IMR-90 (cell line): ENCODE measurements around the gene ICAM2. TPM values are rescaled to one million over a fixed set of nuclear protein-coding genes. Genes with fewer than 3 reads are reported as not detected.

Source experiments
- ATAC-seq: fragments of 200-7000 bp; cut with Tn5 transposase; 2 replicates; pipeline ENCODE4 v1.9.1; 2020; ENCODE audit warnings: low read depth, mild to moderate bottlenecking, moderate library complexity
- BruUV-seq: library from RNA; stranded (reverse); fragments of 400-500 nt; replicated peaks from 2 replicates; lab custom pipeline; 2021; lab: Mats Ljungman, UMichigan
- CTCF ChIA-PET: fragments of 300-600 bp; formaldehyde crosslinking; extraction: SDS; loops from one replicate; lab custom pipeline; 2021; ENCODE audit warnings: antibody characterized with exemption; lab: Yijun Ruan, JAX
- POLR2A ChIA-PET: fragments of 300-600 bp; sonication (Branson Sonifier 250); formaldehyde crosslinking; loops from one replicate; lab custom pipeline; 2022; ENCODE audit warnings: antibody characterized with exemption; ENCODE audit not compliant: unreplicated experiment; lab: Charles Lee
- DNase-seq: peaks from one replicate; pipeline ENCODE4 v3.0.0; 2013
- H2AFZ ChIP-seq: replicated peaks from 2 replicates; pipeline ENCODE3; 2013; ENCODE audit warnings: low read length, mild to moderate bottlenecking; ENCODE audit not compliant: poor library complexity
- H2AK5ac ChIP-seq: 2 replicates; pipeline ENCODE4 v1.6.1; 2013; ENCODE audit warnings: low read depth, low read length, inconsistent platforms
- H2AK9ac ChIP-seq: replicated peaks from 2 replicates; pipeline ENCODE3; 2013; ENCODE audit warnings: mild to moderate bottlenecking, low read depth, low read length, moderate library complexity; ENCODE audit not compliant: poor library complexity
- H2BK120ac ChIP-seq: 2 replicates; pipeline ENCODE4 v1.6.1; 2013; ENCODE audit warnings: low read depth, low read length, inconsistent platforms
- H2BK15ac ChIP-seq: 3 replicates; pipeline ENCODE4 v1.6.1; 2013; ENCODE audit warnings: low read depth, low read length, inconsistent platforms
- H2BK20ac ChIP-seq: 2 replicates; pipeline ENCODE4 v1.6.1; 2013; ENCODE audit warnings: low read depth, mild to moderate bottlenecking, inconsistent platforms, low read length, moderate library complexity
- H2BK5ac ChIP-seq: 2 replicates; pipeline ENCODE4 v1.6.1; 2013; ENCODE audit warnings: mild to moderate bottlenecking, low read depth, low read length, inconsistent platforms; ENCODE audit not compliant: poor library complexity, severe bottlenecking
- H3K14ac ChIP-seq: replicated peaks from 2 replicates; pipeline ENCODE4 v1.6.1; 2013; ENCODE audit warnings: low read depth, low read length, inconsistent platforms
- H3K18ac ChIP-seq: 2 replicates; pipeline ENCODE4 v1.6.1; 2013; ENCODE audit warnings: low read depth, low read length, control low read depth
- H3K23ac ChIP-seq: 2 replicates; pipeline ENCODE4 v1.6.1; 2013; ENCODE audit warnings: low read depth, low read length, inconsistent platforms
- H3K27ac ChIP-seq: 2 replicates; pipeline ENCODE4 v1.5.1; 2013; ENCODE audit warnings: mild to moderate bottlenecking, control low read depth, low read length; ENCODE audit not compliant: insufficient read depth
- H3K27me3 ChIP-seq: 2 replicates; pipeline ENCODE4 v1.6.1; 2013; ENCODE audit warnings: low read length; ENCODE audit not compliant: control insufficient read depth, insufficient read depth
- H3K36me3 ChIP-seq: 2 replicates; pipeline ENCODE4 v1.6.1; 2013; ENCODE audit warnings: low read length, mixed read lengths; ENCODE audit not compliant: control insufficient read depth, insufficient read depth
- H3K4ac ChIP-seq: 2 replicates; pipeline ENCODE4 v1.6.1; 2013; ENCODE audit warnings: low read depth, low read length, inconsistent platforms
- H3K4me1 ChIP-seq: 2 replicates; pipeline ENCODE4 v1.6.1; 2013; ENCODE audit warnings: low read length, mixed read lengths; ENCODE audit not compliant: control insufficient read depth, insufficient read depth
- H3K4me2 ChIP-seq: 2 replicates; pipeline ENCODE4 v1.6.1; 2013; ENCODE audit warnings: low read depth, mild to moderate bottlenecking, control low read depth, low read length, moderate library complexity
- H3K4me3 ChIP-seq: 2 replicates; pipeline ENCODE4 v1.5.1; 2013; ENCODE audit warnings: low read depth, mild to moderate bottlenecking, control low read depth, low read length, moderate library complexity; ENCODE audit not compliant: insufficient read depth
- H3K56ac ChIP-seq: 2 replicates; pipeline ENCODE4 v1.6.1; 2013; ENCODE audit warnings: low read length, inconsistent platforms; ENCODE audit not compliant: insufficient read depth; ENCODE audit errors: extremely low read depth
- H3K79me1 ChIP-seq, 2 experiments: 2 replicates each; pipeline ENCODE4 v1.6.1; 2013; ENCODE audit warnings: low read length in 2 of 2, inconsistent platforms in 1 of 2, low read depth in 1 of 2
- H3K9ac ChIP-seq: 2 replicates; pipeline ENCODE4 v1.6.1; 2013; ENCODE audit warnings: low read depth, low read length, control low read depth
- H3K9me1 ChIP-seq: 2 replicates; pipeline ENCODE4 v1.6.1; 2013; ENCODE audit warnings: low read length, inconsistent platforms; ENCODE audit not compliant: insufficient read depth
- H3K9me3 ChIP-seq: 2 replicates; pipeline ENCODE4 v1.6.1; 2013; ENCODE audit warnings: low read length; ENCODE audit not compliant: control insufficient read depth, insufficient read depth
- H4K20me1 ChIP-seq: 2 replicates; pipeline ENCODE4 v1.6.1; 2013; ENCODE audit warnings: low read length, inconsistent platforms; ENCODE audit not compliant: insufficient read depth
- H4K5ac ChIP-seq: 2 replicates; pipeline ENCODE4 v1.6.1; 2013; ENCODE audit warnings: mild to moderate bottlenecking, low read depth, low read length, control low read depth
- H4K8ac ChIP-seq, 2 experiments: 2 replicates each; pipeline ENCODE4 v1.6.1; 2013; ENCODE audit warnings: low read depth in 2 of 2, low read length in 2 of 2, control low read depth in 1 of 2, inconsistent platforms in 1 of 2
- H4K91ac ChIP-seq: 2 replicates; pipeline ENCODE4 v1.6.1; 2013; ENCODE audit warnings: low read depth, low read length, inconsistent platforms; ENCODE audit not compliant: insufficient read depth
- CHD1 ChIP-seq: IDR thresholded peaks from 2 replicates; pipeline ENCODE4 v1.6.1; 2012; ENCODE audit warnings: low read depth, low read length, improper control_type of control experiment
- FOS ChIP-seq: fragments of 150-350 bp; IDR thresholded peaks from 2 replicates; pipeline ENCODE4 v1.6.1; 2016; ENCODE audit warnings: low read depth, low read length
- MAFK ChIP-seq: IDR thresholded peaks from 2 replicates; pipeline ENCODE4 v1.6.1; 2012; ENCODE audit warnings: low read depth, low read length, improper control_type of control experiment
- MAZ ChIP-seq: IDR thresholded peaks from 2 replicates; pipeline ENCODE4 v1.6.1; 2012; ENCODE audit warnings: low read depth, mild to moderate bottlenecking, low read length, improper control_type of control experiment, moderate library complexity, borderline replicate concordance
- MXI1 ChIP-seq: IDR thresholded peaks from 2 replicates; pipeline ENCODE4 v1.6.1; 2012; ENCODE audit warnings: low read depth, mild to moderate bottlenecking, low read length, moderate library complexity, borderline replicate concordance
- NFE2L2 ChIP-seq: fragments of 150-350 bp; IDR thresholded peaks from 2 replicates; pipeline ENCODE4 v1.6.1; 2016; ENCODE audit warnings: low read depth, mild to moderate bottlenecking, low read length
- RAD21 ChIP-seq: IDR thresholded peaks from 2 replicates; pipeline ENCODE4 v1.6.1; 2012; ENCODE audit warnings: low read length, improper control_type of control experiment
- RCOR1 ChIP-seq: IDR thresholded peaks from 2 replicates; pipeline ENCODE4 v1.6.1; 2012; ENCODE audit warnings: mild to moderate bottlenecking, low read length, improper control_type of control experiment; ENCODE audit not compliant: insufficient replicate concordance
- SMC3 ChIP-seq: fragments of 150-350 bp; IDR thresholded peaks from 2 replicates; pipeline ENCODE4 v1.6.1; 2016; ENCODE audit warnings: low read depth, mild to moderate bottlenecking, antibody characterized with exemption, low read length, moderate library complexity
- USF2 ChIP-seq: fragments of 150-350 bp; IDR thresholded peaks from 2 replicates; pipeline ENCODE4 v1.6.1; 2017; ENCODE audit warnings: mild to moderate bottlenecking, antibody characterized with exemption, low read length, low read depth
- WGBS, 2 experiments: methylation state at CpG; one replicate each; pipeline versions ENCODE4 v1.1.5 to v1.1.7; 2013; ENCODE audit warnings: missing lambda C conversion rate in 2 of 2; ENCODE audit not compliant: insufficient read length in 1 of 2; ENCODE audit errors: extremely low coverage in 2 of 2; 5-methylcytosine and 5-hydroxymethylcytosine counted together
- dilution Hi-C: fragments of 300-500 bp; cut with HindIII; formaldehyde crosslinking; loops from one replicate; pipeline ENCODE4 v1.14.3; 2018; ENCODE audit warnings: low sequenced_read_pairs; ENCODE audit not compliant: unreplicated experiment
- in situ Hi-C: fragments of 300-500 bp; cut with MboI; formaldehyde crosslinking; loops from 3 replicates; pipeline ENCODE4 v1.14.3; 2019; ENCODE audit warnings: low sequenced_read_pairs, inconsistent platforms, mixed read lengths
- intact Hi-C: fragments of 100-400 bp; cut with micrococcal nuclease; formaldehyde crosslinking; loops from 2 replicates; pipeline ENCODE4 v1.10.0; 2022
- polyA plus RNA-seq, 3 experiments: library from polyadenylated mRNA; depleted of rRNA; stranded (reverse); fragments of >200 nt; gene quantifications; 2 replicates each; pipeline ENCODE4 v1.2.3, GENCODE V29; 2012; ENCODE audit warnings: low replicate concordance in 1 of 3
- total RNA-seq: library from RNA; depleted of rRNA; stranded (reverse); fragments of >200 nt; gene quantifications from 2 replicates; pipeline ENCODE4 v1.2.3, GENCODE V29; 2012
- TF ChIP-seq, protein P1 (sequence below): fragments of 150-350 bp; IDR thresholded peaks from 2 replicates; pipeline ENCODE4 v1.6.1; 2016; ENCODE audit warnings: low read depth, mild to moderate bottlenecking, low read length, moderate library complexity, borderline replicate concordance

Gene ICAM2
- total and polyA plus RNA-seq, 2 of the 4 experiments (the other 2 are of a cell fraction): 0.12 TPM; not detected in 1

GRCh38 chr17:63987221-63988126, 33.0 kb downstream of the ICAM2 start:
- Histone ChIP-seq H2BK20ac (no peak overlapping the region), H2AK9ac (peak overlapping the region; percentile 37), H4K20me1 (no peaks in the 10 kb centered on the region), H3K27ac (no peak overlapping the region), H3K27me3 (peaks cover 27% of the 10 kb centered on the region), H3K56ac (no peak overlapping the region), H3K9me1 (peaks cover 9% of the 10 kb centered on the region; the same call in 1 of the 2 replicates), H3K4ac (no peak overlapping the region), H2AFZ (no peak overlapping the region), H3K14ac (no peak overlapping the region; the same call in 1 of the 2 replicates), H3K9ac (no peak overlapping the region), H2BK120ac (no peak overlapping the region), H4K5ac (no peak overlapping the region), H3K9me3 (no peaks in the 10 kb centered on the region), H4K8ac (no peak overlapping the region), H4K91ac (no peak overlapping the region), H2AK5ac (no peak overlapping the region), H3K4me2 (no peak overlapping the region), H3K4me1 (peaks cover 8% of the 10 kb centered on the region; the same call in 1 of the 2 replicates), H3K18ac (no peak overlapping the region), H3K4me3 (no peak overlapping the region), H2BK5ac (no peak overlapping the region), H3K23ac (no peak overlapping the region), H3K79me1 (no peaks in the 10 kb centered on the region), H2BK15ac (no peak overlapping the region), H3K36me3 (no peaks in the 10 kb centered on the region)
- POLR2A ChIA-PET: no interaction called here
- dilution Hi-C loops: no loop called here
- no peak for DNase-seq
- 90% methylated on average over 8 of the region's 18 CpGs; no CpG with 5 or more reads in 1 of the 2 experiments for WGBS, 2 experiments
- intact Hi-C loops: no loop called here
- no peak for ATAC-seq
- no peak for TF ChIP-seq NFE2L2
- TF ChIP-seq SMC3: no peak
- TF ChIP-seq FOS: no peak
- TF ChIP-seq MAFK: no peak
- no peak for TF ChIP-seq USF2
- TF ChIP-seq RAD21: no peak
- TF ChIP-seq MXI1: no peak
- TF ChIP-seq, protein P1, sequence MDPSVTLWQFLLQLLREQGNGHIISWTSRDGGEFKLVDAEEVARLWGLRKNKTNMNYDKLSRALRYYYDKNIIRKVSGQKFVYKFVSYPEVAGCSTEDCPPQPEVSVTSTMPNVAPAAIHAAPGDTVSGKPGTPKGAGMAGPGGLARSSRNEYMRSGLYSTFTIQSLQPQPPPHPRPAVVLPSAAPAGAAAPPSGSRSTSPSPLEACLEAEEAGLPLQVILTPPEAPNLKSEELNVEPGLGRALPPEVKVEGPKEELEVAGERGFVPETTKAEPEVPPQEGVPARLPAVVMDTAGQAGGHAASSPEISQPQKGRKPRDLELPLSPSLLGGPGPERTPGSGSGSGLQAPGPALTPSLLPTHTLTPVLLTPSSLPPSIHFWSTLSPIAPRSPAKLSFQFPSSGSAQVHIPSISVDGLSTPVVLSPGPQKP: no peak
- no peak for TF ChIP-seq CHD1
- TF ChIP-seq RCOR1: no peak
- no peak for TF ChIP-seq MAZ
- no TSS peak for BruUV-seq
- CTCF ChIA-PET: interaction anchor here (1.4 kb wide), 1 partner anchor 68 kb away, joined by 5 read pairs; no protein-coding TSS in a partner anchor
- in situ Hi-C loops: no loop called here
